HEK293T (cell line): Measurements from ENCODE around the gene CD2BP2.

ENCODE experiments used
- CTCF ChIA-PET: fragments of 350-600 bp; formaldehyde crosslinking; extraction: SDS; loops from one replicate; lab custom pipeline; 2021; ENCODE audit warnings: antibody characterized with exemption, inconsistent platforms; lab: Yijun Ruan, JAX
- POLR2A ChIA-PET: fragments of 350-600 bp; formaldehyde crosslinking; extraction: SDS; loops from one replicate; lab custom pipeline; 2020; ENCODE audit warnings: antibody characterized with exemption, inconsistent platforms; lab: Yijun Ruan, JAX
- DNase-seq: peaks from one replicate; pipeline ENCODE4 v3.0.0; 2012; ENCODE audit warnings: mixed read lengths; ENCODE audit errors: extremely low spot score
- ARNT ChIP-seq: fragments of 450-650 bp; IDR thresholded peaks from 2 replicates; pipeline ENCODE4 v1.6.1; 2017; ENCODE audit warnings: mild to moderate bottlenecking
- BHLHE40 ChIP-seq: fragments of 450-650 bp; IDR thresholded peaks from 2 replicates; pipeline ENCODE4 v1.6.1; 2016; ENCODE audit warnings: mild to moderate bottlenecking, moderate library complexity, borderline replicate concordance
- CTBP1 ChIP-seq: fragments of 450-650 bp; IDR thresholded peaks from 2 replicates; pipeline ENCODE4 v1.6.1; 2016; ENCODE audit warnings: borderline replicate concordance
- ELF4 ChIP-seq: fragments of 450-650 bp; IDR thresholded peaks from 2 replicates; pipeline ENCODE4 v1.6.1; 2017; ENCODE audit warnings: antibody characterized with exemption
- FOXA1 ChIP-seq: fragments of 450-650 bp; IDR thresholded peaks from 2 replicates; pipeline ENCODE4 v1.6.1; 2016; ENCODE audit warnings: mild to moderate bottlenecking
- FOXK2 ChIP-seq: fragments of 450-650 bp; IDR thresholded peaks from 2 replicates; pipeline ENCODE4 v1.6.1; 2016; ENCODE audit warnings: mild to moderate bottlenecking
- FOXM1 ChIP-seq: fragments of 450-650 bp; IDR thresholded peaks from 2 replicates; pipeline ENCODE4 v1.6.1; 2017; ENCODE audit warnings: mild to moderate bottlenecking, borderline replicate concordance
- HDGF ChIP-seq: fragments of 450-650 bp; IDR thresholded peaks from 2 replicates; pipeline ENCODE4 v1.6.1; 2017; ENCODE audit warnings: antibody characterized with exemption, borderline replicate concordance
- L3MBTL2 ChIP-seq: fragments of 450-650 bp; conservative IDR thresholded peaks from 2 replicates; pipeline ENCODE4 v1.6.1; 2016; ENCODE audit warnings: mild to moderate bottlenecking
- LEF1 ChIP-seq: fragments of 450-650 bp; IDR thresholded peaks from 2 replicates; pipeline ENCODE4 v1.6.1; 2017; ENCODE audit warnings: mild to moderate bottlenecking, borderline replicate concordance
- NFRKB ChIP-seq: fragments of 450-650 bp; IDR thresholded peaks from 2 replicates; pipeline ENCODE4 v1.6.1; 2016; ENCODE audit warnings: mild to moderate bottlenecking, moderate library complexity
- SP1 ChIP-seq: fragments of 450-650 bp; IDR thresholded peaks from 2 replicates; pipeline ENCODE4 v1.6.1; 2017
- SUZ12 ChIP-seq: fragments of 450-650 bp; IDR thresholded peaks from 2 replicates; pipeline ENCODE4 v1.6.1; 2016; ENCODE audit warnings: mild to moderate bottlenecking
- TARDBP ChIP-seq: fragments of 450-650 bp; IDR thresholded peaks from 2 replicates; pipeline ENCODE4 v1.6.1; 2016
- ZNF384 ChIP-seq: fragments of 450-650 bp; IDR thresholded peaks from 2 replicates; pipeline ENCODE4 v1.6.1; 2016
- TF ChIP-seq, protein P1 (sequence below): fragments of 450-650 bp; IDR thresholded peaks from 2 replicates; pipeline ENCODE4 v1.6.1; 2016

Gene CD2BP2

GRCh38 chr16:30352488-30353401 is 2.4 kb downstream of the CD2BP2 start:
- DNase-seq, result no peak
- ChIA-PET CTCF (interaction anchor here (3.1 kb wide), 1 partner anchor 19 kb away, joined by 10 read pairs; no protein-coding TSS in a partner anchor), POLR2A (interaction anchor here (0.9 to 2.9 kb wide), 2 partner anchors 17 to 55 kb away, joined by 3 to 10 read pairs; partner anchors contain the start of gene ZNF771)
- TF ChIP-seq ARNT, result no peak
- no peak for TF ChIP-seq FOXK2
- TF ChIP-seq SUZ12, result no peak
- TF ChIP-seq CTBP1, result no peak
- no peak for TF ChIP-seq TARDBP
- no peak for TF ChIP-seq ELF4
- no peak for TF ChIP-seq HDGF
- no peak for TF ChIP-seq FOXM1
- no peak for TF ChIP-seq FOXA1
- TF ChIP-seq BHLHE40, result no peak
- TF ChIP-seq NFRKB, result no peak
- TF ChIP-seq LEF1, result no peak
- TF ChIP-seq, protein P1, sequence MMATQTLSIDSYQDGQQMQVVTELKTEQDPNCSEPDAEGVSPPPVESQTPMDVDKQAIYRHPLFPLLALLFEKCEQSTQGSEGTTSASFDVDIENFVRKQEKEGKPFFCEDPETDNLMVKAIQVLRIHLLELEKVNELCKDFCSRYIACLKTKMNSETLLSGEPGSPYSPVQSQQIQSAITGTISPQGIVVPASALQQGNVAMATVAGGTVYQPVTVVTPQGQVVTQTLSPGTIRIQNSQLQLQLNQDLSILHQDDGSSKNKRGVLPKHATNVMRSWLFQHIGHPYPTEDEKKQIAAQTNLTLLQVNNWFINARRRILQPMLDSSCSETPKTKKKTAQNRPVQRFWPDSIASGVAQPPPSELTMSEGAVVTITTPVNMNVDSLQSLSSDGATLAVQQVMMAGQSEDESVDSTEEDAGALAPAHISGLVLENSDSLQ, result no peak
- no peak for TF ChIP-seq ZNF384
- TF ChIP-seq L3MBTL2, result no peak
- TF ChIP-seq SP1, result no peak

DNA sequence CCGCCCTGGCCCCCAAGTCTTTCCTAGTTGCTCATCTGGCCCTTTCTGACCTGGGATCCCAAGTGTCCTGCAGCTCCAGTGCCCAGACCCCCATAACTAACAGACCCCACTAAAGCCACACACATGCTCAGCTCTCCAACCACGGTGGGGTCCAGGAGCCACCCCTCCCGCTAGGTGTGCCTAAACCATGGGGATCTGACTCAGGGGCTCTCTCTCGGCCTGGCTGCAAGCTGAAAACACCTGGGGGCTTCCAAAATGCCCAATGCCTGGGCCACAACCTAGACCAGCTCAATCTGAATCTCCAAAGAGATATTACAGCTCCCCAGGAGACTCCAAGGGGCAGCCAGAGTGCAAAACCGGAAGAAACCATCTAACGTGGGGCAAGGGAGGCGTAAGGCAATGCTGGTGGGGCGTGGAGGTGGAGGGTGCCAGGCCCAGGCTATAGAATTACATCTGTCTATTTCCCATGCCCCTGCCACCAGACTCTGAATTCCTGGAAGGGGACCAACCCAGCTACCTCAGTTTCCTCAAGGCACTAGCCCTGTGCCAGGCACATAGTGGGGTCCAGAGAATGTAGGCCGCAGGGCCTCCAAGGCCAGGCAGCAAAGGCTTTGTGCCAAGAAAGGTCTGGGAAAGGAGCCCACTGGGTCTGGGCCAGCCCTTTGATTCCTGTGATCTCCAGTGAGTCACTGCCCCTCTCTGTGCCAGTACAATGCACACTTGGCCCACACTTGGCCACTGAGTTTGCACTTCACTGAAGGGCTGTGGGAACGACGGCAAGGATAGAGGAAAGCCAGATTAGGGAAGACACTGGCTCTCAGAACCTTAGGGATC is 3.3 kb downstream of the CD2BP2 start:
- no peak for TF ChIP-seq HDGF
- TF ChIP-seq ELF4, result no peak
- TF ChIP-seq SP1, result no peak
- TF ChIP-seq FOXM1, result no peak
- no peak for TF ChIP-seq CTBP1
- TF ChIP-seq ARNT, result no peak
- no peak for TF ChIP-seq BHLHE40
- no peak for TF ChIP-seq TARDBP
- no peak for TF ChIP-seq L3MBTL2
- no peak for TF ChIP-seq NFRKB
- TF ChIP-seq, protein P1, result no peak
- TF ChIP-seq FOXA1, result no peak
- no peak for TF ChIP-seq SUZ12
- no peak for TF ChIP-seq ZNF384
- no peak for TF ChIP-seq LEF1
- no peak for TF ChIP-seq FOXK2
- DNase-seq, result no peak
- ChIA-PET CTCF (no interaction called here), POLR2A (interaction anchor here (0.8 to 1.2 kb wide), 2 partner anchors 56 to 220 kb away, joined by 3 to 4 read pairs; partner anchors contain the start of genes ZNF688 and ZNF771)

GRCh38 chr16:30351001-30351441 is 4.1 kb downstream of the CD2BP2 start:
- TF ChIP-seq FOXA1 (no peak), SUZ12 (no peak), BHLHE40 (no peak), SP1 (no peak), ZNF384 (no peak), NFRKB (no peak), FOXM1 (no peak), ELF4 (no peak), L3MBTL2 (no peak), TARDBP (no peak), HDGF (no peak), FOXK2 (no peak), CTBP1 (no peak), ARNT (no peak), LEF1 (no peak)
- POLR2A ChIA-PET, result interaction anchor here (0.7 to 1.2 kb wide), 3 partner anchors 16 to 57 kb away, joined by 3 to 4 read pairs (median 3); partner anchors contain the start of gene ZNF771
- no peak for DNase-seq
- CTCF ChIA-PET, result no interaction called here

DNA sequence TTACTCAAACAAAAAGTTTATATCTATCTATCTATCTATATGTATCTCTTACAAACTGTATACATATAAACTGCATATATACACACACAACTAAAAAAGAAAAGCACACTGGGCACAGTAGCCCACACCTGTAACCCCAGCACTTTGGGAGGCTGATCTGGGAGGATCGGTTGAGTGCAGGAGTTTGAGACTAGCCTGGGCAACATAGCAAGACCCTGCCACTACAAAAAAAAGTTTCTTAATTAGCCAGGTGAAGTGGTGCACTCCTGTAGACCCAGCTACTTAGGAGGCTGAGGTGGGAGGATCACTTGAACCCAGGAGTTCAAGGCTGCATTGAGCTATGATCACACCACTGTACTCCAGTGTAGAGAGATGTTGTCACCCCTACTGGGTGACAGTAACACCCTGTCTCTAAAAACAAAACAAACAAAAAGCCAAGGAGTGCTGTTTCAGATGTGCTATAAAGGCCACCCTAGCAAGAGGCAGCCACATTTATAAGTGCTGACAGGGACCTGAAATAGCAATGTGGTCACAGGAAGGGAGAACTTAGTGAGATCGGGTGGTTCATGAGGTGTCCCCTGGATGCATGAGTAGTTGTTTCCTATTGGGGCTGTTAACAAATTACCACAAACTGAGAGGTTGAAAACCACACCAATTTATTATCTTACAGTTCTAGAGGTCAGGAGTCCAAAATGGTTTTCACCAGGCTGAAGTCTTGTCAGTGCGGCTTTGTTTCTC is 4.8 kb downstream of the CD2BP2 start:
- TF ChIP-seq FOXK2 (no peak), HDGF (no peak), FOXM1 (no peak), BHLHE40 (no peak), TARDBP (no peak), ZNF384 (no peak), NFRKB (no peak), SP1 (no peak), LEF1 (no peak), CTBP1 (no peak), FOXA1 (no peak), L3MBTL2 (no peak), SUZ12 (no peak), ARNT (no peak), ELF4 (no peak)
- TF ChIP-seq, protein P1, result no peak
- ChIA-PET POLR2A (interaction anchor here (0.7 to 1.0 kb wide), 2 partner anchors 15 to 21 kb away, joined by 3 read pairs; no protein-coding TSS in a partner anchor), CTCF (no interaction called here)
- DNase-seq, result no peak
